ENCODE results near the gene PPP2R2C.

Gene PPP2R2C

DNA sequence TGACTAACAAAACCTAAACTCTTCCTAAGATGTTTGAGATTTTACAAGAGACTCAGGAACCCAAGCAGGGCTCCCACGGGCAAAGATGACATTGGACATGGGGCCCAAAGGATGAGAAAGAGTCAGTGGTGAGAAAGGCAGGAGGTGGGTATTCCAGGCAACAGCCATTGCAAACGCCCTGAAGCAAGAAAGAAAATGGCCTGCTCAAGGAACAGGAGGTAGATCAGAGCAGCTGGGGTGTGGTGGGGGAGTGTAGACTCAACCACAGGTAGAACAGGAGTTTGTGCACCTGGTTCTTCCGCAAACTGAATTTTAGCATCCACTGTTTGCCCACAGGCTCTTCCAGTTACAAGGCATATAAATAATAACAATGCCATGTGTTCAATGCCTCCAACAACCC is 3.3 kb downstream of the PPP2R2C start:
- H3K4me3 ChIP-seq (ENCODE audit: low read depth, low read length): no peak overlapping the region
- TF ChIP-seq, protein P1, sequence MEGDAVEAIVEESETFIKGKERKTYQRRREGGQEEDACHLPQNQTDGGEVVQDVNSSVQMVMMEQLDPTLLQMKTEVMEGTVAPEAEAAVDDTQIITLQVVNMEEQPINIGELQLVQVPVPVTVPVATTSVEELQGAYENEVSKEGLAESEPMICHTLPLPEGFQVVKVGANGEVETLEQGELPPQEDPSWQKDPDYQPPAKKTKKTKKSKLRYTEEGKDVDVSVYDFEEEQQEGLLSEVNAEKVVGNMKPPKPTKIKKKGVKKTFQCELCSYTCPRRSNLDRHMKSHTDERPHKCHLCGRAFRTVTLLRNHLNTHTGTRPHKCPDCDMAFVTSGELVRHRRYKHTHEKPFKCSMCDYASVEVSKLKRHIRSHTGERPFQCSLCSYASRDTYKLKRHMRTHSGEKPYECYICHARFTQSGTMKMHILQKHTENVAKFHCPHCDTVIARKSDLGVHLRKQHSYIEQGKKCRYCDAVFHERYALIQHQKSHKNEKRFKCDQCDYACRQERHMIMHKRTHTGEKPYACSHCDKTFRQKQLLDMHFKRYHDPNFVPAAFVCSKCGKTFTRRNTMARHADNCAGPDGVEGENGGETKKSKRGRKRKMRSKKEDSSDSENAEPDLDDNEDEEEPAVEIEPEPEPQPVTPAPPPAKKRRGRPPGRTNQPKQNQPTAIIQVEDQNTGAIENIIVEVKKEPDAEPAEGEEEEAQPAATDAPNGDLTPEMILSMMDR (conservative IDR thresholded peaks at IDR 0.05; ENCODE audit: low read depth, low read length): no peak
- DNase-seq (ENCODE audit: low read depth): no peak

DNA sequence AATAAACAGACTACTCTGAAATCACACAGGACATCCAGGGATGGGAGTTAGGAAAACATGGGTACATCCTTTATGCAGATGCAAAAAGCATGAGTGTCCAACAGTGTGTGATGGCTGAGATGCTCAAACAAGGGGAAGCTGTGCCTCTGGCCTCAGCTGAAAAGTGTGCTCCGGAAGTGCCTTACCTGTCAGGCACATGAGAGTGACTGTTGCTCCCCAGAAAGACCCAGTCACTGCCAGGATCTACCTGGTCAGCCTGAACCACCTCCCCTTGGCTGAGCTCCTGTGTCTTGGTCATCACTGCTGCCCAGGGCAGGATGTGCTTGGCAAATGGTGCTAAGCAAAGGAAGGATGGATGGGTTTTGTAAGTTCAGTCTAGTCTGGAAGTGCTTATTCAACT is 4.0 kb downstream of the PPP2R2C start:
- no peak overlapping the region for H3K4me3 ChIP-seq (ENCODE audit: low read depth, low read length)
- DNase-seq (ENCODE audit: low read depth): no peak
- TF ChIP-seq, protein P1 (conservative IDR thresholded peaks at IDR 0.05; ENCODE audit: low read depth, low read length): no peak

DNA sequence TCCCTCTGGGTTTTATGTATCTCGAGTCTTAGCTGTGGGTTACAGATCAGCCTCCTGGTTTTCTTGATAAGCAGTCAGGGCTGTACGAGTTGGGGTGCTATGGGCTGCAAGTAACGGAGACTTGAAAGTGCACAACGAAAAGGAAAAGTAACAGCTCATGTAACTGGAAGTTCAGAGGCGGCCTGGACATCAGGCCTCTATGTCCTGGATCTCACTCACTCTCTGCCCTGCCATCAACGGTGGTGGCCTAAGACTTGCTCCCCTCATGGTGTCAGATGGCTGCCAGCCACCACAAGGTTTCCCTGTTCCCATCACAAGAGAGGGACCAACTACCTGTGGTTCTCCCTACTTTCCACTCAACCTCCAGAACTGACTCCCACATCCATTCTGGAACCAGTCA is 4.8 kb downstream of the PPP2R2C start:
- TF ChIP-seq, protein P1 (conservative IDR thresholded peaks at IDR 0.05; ENCODE audit: low read depth, low read length): no peak
- no peak for DNase-seq (ENCODE audit: low read depth)

DNA sequence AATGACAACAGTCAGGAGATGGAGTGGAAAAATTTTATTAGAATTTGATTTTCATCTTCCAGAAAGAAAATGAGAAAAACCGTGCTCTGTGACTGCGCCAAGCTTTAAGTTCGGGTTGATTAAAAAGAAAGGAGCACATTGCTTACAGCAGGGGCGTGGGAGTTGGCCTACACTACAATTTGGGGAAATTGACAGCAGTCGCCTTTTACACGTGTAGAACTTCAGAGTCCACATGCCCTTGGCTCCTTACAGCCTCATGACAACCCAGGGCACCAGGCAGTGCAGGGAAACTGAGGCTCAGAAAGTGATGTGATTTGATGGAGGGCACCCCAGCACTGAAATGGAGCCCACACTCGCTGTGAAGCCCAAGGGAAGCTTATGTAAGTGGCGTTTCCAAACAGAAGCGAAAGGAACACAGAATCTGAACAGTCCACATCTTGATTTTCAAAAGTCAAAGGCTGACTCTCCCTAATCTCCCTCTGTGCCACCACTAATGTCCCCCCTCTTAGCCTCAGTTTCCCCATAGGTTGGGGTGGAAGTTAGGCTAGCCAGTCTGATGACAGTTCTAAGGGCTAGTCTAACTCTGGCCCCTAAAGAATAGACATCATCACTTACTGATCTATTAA is 5.5 kb downstream of the PPP2R2C start:
- no peak for DNase-seq (ENCODE audit: low read depth)
- TF ChIP-seq, protein P1 (conservative IDR thresholded peaks at IDR 0.05; ENCODE audit: low read depth, low read length): no peak
- H3K4me3 ChIP-seq (ENCODE audit: low read depth, low read length): no peak overlapping the region

More for the DNA sequence above, 4.8 kb downstream of the PPP2R2C start:
- H3K4me3 ChIP-seq (ENCODE audit: low read depth, low read length): no peak overlapping the region

DNA sequence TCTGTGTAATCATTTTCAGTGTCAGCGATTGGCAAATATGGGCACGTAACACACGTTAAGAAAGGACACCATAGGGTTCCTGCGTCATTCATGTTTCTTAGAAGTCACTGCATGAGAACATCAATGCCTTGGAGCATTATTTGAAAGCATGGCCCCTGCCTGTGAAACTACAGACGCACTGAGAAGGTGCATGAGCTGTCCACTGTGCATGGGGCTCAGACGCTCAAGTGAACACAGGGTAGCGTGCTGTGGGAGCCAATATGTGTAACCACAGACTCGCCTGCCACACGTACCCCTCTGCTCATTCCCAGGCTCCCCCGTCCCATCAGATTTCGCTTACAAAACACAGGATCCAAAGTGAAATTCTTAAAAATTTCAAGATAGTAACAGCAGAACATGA is 6.5 kb downstream of the PPP2R2C start:
- no peak for DNase-seq (ENCODE audit: low read depth)
- no peak overlapping the region for H3K4me3 ChIP-seq (ENCODE audit: low read depth, low read length)
- TF ChIP-seq, protein P1 (conservative IDR thresholded peaks at IDR 0.05; ENCODE audit: low read depth, low read length): no peak

DNA sequence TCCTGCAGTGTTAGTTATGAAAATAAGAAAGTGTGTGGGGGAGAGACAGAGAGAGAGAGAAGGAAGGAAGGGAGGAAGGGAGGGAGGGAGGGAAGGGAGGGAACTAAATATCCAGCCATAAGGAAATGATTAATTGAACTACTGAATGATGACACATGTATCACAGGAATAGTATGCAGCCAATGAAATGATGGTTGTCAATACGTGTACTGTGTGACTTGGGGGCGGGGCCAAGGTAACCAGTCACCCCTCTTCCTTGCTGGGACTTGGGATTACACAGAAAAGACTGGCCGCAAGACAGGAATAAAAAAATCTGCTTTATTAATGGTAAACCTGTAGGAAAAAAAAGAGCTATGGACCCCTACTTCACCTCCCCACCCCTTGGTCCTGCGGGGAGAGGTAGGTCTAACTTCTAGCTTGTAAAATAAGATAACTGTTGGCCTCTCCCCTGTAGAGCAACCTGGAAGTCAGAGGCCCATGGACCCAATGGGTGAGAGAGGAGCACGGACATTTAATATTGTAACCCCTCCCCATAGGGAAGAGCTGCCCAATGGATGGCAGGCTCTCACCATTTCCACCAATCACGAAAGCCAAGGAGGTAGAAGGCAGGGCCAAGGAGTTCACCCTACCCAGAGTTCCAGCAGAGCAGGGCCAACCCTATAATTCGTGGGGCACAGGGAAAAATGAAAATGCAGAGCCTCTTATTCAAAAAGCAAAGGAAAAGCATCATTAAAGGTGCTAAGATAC is 7.4 kb downstream of the PPP2R2C start:
- TF ChIP-seq, protein P1 (conservative IDR thresholded peaks at IDR 0.05; ENCODE audit: low read depth, low read length): no peak
- H3K4me3 ChIP-seq (ENCODE audit: low read depth, low read length): no peak overlapping the region
- DNase-seq (ENCODE audit: low read depth): no peak
